COR-L47 (cell line): ENCODE measurements around the gene CCL15.
A peak's percentile ranks its signal among the peaks of the same experiment; 100 is the strongest.

Experiments
- DNase-seq: peaks from one replicate; lab custom pipeline; 2025; lab: John Stamatoyannopoulos, UW

CCL15 gene

GRCh38 chr17:35991075-35991474 lies 10.3 kb downstream of the CCL15 start:
- no peak for DNase-seq

- no peak for DNase-seq
These were observed 13.2 kb downstream of the CCL15 start for GRCh38 chr17:35988164-35988563.

- no peak for DNase-seq
These were observed 14.7 kb downstream of the CCL15 start, which contains the start of gene CCL14 for GRCh38 chr17:35986643-35987042. Gene CCL14, minus strand, starts transcription at chr17:35986729. Its CDS starts 80 bp downstream, at chr17:35986649.

GRCh38 chr17:35984140-35984539 lies 17.2 kb downstream of the CCL15 start:
- DNase-seq = no peak

- no peak for DNase-seq
These were observed 18.8 kb downstream of the CCL15 start for GRCh38 chr17:35982409-35983191.

- DNase-seq = no peak
These were observed 19.4 kb downstream of the CCL15 start for GRCh38 chr17:35981908-35982330.

- DNase-seq = no peak
These were observed 20.1 kb downstream of the CCL15 start, which contains the start of gene CCL16 for GRCh38 chr17:35981246-35981645. Gene CCL16, minus strand, starts transcription at chr17:35981497. Its CDS starts 77 bp downstream, at chr17:35981420.

GRCh38 chr17:35978346-35978745 lies 23.0 kb downstream of the CCL15 start:
- DNase-seq = no peak

GRCh38 chr17:35977509-35977908 lies 23.8 kb downstream of the CCL15 start:
- no peak for DNase-seq

GRCh38 chr17:35973333-35974260 lies 27.8 kb downstream of the CCL15 start:
- DNase-seq = no peak

GRCh38 chr17:35972945-35973332 lies 28.4 kb downstream of the CCL15 start:
- no peak for DNase-seq

GRCh38 chr17:35972535-35972934 lies 28.8 kb downstream of the CCL15 start:
- no peak for DNase-seq

GRCh38 chr17:35972066-35972465 lies 29.3 kb downstream of the CCL15 start:
- no peak for DNase-seq

- DNase-seq = peak; percentile 43
These were observed 31.6 kb downstream of the CCL15 start for GRCh38 chr17:35969558-35970380.

GRCh38 chr17:35968520-35969054 lies 32.8 kb downstream of the CCL15 start:
- no peak for DNase-seq

GRCh38 chr17:35965272-35965671 lies 36.1 kb downstream of the CCL15 start:
- no peak for DNase-seq

GRCh38 chr17:35963663-35964062 lies 37.7 kb downstream of the CCL15 start:
- no peak for DNase-seq

- no peak for DNase-seq
These were observed 47.6 kb downstream of the CCL15 start for GRCh38 chr17:35953720-35954119.

- DNase-seq = no peak
These were observed 52.0 kb downstream of the CCL15 start for GRCh38 chr17:35949401-35949800.

GRCh38 chr17:35948092-35948491 lies 53.3 kb downstream of the CCL15 start:
- DNase-seq = no peak
